Sigmoid colon (tissue), 4 donors: ENCODE measurements around the gene SGCD.

Experiments
- CTCF ChIP-seq, 4 experiments: fragments of 450-650 bp in 3 of 4; fragments of 200-600 bp in 1 of 4; IDR thresholded peaks; one replicate each; pipeline ENCODE4 v1.5.1; 2016 to 2019; ENCODE audit warnings: antibody characterized with exemption in 4 of 4, mild to moderate bottlenecking in 3 of 4, moderate library complexity in 2 of 4
- POLR2AphosphoS5 ChIP-seq, 4 donors: sonication (generic); formaldehyde crosslinking; IDR thresholded peaks; one replicate each; pipeline ENCODE4 v1.6.1; 2017; ENCODE audit warnings: antibody characterized with exemption in 4 of 4

- TF ChIP-seq POLR2AphosphoS5 (IDR thresholded peaks at IDR 0.05) (no peak), CTCF (IDR thresholded peaks at IDR 0.05) (no peak)
These were observed 149.2 kb downstream of the SGCD start for GRCh38 chr5:156476158-156476551.
